HG03108 (cell line): ENCODE measurements around the gene CNIH4.
"Not testable (repeated sequence)": the region's sequence is repeated elsewhere in the genome, so short reads cannot be mapped to it uniquely, and the experiment has no call there.

ENCODE experiments used
- ATAC-seq: cut with Tn5 transposase; IDR thresholded peaks from one replicate; pipeline ENCODE4 v1.9.1; 2021; ENCODE audit warnings: moderate library complexity; ENCODE audit not compliant: unreplicated experiment

CNIH4 gene

GRCh38 chr1:224393294-224393693, 36.6 kb downstream of the CNIH4 start:
- no peak for ATAC-seq

GRCh38 chr1:224399887-224400286, 43.2 kb downstream of the CNIH4 start:
- ATAC-seq, result no peak

DNA sequence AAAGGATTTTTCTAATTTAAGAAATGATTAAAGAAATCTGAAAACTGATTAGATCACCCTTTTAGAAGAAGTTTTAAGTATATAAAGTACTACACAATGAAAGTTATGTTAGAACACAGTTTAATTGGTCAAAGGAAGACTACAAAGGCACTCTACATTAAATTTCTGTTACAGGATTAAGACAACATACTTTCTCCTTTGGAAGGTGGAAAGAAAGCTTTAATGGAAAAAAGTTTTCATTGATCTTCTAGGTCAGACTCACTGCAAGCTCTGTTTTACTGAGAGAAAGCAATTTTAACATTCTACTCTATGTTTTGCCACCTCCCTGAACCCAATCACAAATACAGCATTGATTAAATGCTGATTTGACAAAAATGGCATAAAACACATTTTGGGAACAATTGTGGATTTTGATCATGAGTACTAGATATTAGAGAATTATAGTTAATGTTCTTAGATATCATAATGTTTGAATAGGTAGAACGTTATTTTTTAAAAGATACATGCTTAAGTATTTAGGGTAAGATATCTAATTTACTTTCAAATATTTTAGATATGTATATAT, 45.9 kb downstream of the CNIH4 start:
- ATAC-seq, result no peak

DNA sequence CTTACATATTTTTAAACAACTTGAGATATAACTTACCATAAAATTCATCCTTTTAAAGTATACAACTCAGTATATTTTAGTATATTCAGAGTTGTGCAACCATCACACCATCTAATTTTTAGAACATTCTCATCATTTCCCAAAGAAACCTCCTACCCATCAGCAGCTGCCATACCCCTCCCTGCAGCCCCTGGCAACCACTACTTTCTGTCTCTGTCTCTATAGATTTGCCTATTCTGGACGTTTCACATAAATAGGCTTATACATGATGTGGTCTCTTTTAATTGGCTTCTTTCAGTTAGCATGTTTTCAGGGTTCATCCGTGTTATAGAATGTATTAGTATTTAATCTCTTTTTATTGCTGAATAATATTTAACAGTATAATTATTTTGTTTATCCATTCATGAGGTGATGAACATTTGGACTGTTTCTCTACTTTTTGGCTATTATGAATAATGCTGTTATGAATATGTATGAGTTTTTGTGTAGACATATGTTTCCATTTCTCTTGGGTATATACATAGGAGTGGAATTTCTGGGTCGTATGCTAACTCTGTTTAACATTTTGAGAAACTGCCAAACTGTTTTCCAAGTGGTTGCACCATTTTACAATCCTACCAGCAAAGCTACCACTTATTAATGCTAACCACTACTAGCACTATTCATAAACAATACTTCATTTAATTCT, 48.4 kb downstream of the CNIH4 start:
- no peak for ATAC-seq

- no peak for ATAC-seq
These were observed 48.9 kb downstream of the CNIH4 start for GRCh38 chr1:224405604-224405970.

GRCh38 chr1:224406216-224406615, 49.5 kb downstream of the CNIH4 start:
- no peak for ATAC-seq

- ATAC-seq, result no peak
These were observed 51.1 kb downstream of the CNIH4 start for GRCh38 chr1:224407571-224408293.

- no peak for ATAC-seq
These were observed 51.6 kb downstream of the CNIH4 start for GRCh38 chr1:224408294-224408590.

DNA sequence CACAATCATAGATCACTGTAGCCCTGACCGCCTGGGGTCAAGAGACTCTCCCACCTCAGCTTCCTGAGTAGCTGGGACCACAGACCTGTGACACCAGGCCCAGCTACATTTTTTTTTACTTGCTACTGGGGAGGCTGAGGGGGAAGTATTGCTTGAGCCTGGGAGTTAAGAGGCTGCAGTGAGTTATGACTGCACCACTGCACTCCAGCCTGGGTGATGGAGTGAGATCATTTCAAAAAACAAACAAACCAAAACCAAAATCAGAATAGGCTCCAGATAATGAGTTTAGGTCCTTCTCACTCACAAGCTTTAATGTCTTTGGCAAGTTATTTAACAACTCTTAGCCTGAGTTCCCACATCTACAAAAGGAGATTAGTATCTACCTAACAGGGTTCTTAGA, 55.1 kb downstream of the CNIH4 start:
- ATAC-seq, result no peak

DNA sequence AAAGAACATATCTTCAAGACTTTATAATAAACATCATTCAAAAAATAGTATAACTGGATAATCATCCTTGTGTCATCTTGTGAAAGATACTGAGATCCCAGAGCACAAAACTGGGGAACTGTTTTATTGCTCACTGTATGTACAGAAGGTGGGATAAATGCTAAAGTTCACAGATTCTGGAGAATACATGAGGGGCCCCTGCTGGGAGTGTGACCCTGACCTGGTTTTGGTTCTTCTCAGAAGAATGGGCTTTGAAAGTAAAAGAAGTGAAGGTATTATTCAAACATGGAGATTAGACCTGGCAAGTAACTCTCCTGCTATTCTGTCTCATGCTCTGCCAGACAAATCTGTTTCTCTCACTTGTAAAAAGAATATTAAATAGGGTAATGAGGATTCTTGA, 63.4 kb downstream of the CNIH4 start:
- ATAC-seq, result no peak

- ATAC-seq, result no peak
These were observed 68.7 kb downstream of the CNIH4 start for GRCh38 chr1:224425279-224425884.

DNA sequence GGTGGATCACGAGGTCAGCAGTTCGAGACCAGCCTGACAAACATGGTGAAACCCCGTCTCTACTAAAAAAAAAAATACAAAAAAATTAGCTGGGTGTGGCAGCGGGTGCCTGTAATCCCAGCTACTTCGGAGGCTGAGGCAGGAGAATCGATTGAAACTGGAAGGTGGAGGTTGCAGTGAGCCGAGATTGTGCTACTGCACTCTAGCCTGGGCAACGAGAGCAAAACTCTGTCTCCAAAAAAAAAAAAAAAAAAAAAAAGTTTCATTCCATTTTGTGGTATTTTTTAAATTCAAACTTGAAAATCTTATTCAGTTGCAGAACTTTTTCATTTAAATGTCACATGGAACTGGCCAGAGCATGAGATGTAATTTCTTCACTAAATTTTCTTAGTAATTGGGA, 70.2 kb downstream of the CNIH4 start:
- not testable (repeated sequence) for ATAC-seq

DNA sequence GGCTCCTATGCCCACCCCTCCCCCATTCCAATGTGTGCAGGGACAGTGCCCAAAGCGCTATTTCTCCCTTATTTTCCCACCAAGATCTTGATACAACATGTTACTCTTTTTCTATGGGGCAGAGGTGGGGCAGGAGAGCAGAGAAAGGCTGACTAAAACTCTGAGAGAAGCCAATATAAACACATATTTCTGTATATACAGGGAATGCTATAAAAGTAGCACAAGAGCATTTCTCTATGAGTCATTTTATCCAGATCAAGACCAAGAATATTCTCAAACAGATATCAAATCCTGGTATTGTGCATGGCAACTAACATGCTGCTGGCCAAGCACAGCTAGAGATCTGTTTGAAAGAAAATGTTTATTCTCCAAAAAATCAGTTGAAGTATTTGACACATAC, 70.7 kb downstream of the CNIH4 start:
- ATAC-seq, result no peak

DNA sequence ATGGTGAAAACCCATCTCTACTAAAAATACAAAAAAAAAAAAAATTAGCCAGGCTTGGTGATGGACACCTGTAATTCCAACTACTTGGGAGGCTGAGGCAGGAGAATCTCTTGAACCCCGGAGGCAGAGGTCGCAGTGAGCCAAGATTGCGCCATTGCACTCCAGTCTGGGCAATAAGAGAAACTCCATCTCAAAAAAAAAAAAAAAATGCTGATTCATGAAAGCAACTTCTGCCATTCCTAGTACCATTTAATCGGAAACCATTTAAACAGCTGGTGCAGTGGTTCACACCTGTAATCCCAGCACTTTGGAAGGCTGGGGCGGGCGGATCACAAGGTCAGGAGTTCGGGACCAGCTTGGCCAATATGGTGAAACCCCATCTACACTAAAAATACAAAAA, 72.0 kb downstream of the CNIH4 start:
- not testable (repeated sequence) for ATAC-seq
